Sciatic nerve (tissue), 2 donors: Measurements from ENCODE around the gene CLIP2. TPM values are rescaled to one million over a fixed set of nuclear protein-coding genes. Genes with fewer than 3 reads are reported as not detected.
"Not testable (repeated sequence)": the region's sequence is repeated elsewhere in the genome, so short reads cannot be mapped to it uniquely, and the experiment has no call there.

ENCODE experiments used
- ATAC-seq: fragments of 200-7000 bp; cut with Tn5 transposase; one replicate; pipeline ENCODE4 v1.9.1; 2020; ENCODE audit warnings: mild to moderate bottlenecking, moderate library complexity
- DNase-seq: peaks from one replicate; pipeline ENCODE4 v3.0.0-alpha.2; 2020; ENCODE audit warnings: low spot score
- intact Hi-C: fragments of 100-400 bp; cut with DNase I; formaldehyde crosslinking; loops from one replicate; pipeline ENCODE4 v1.14.2; 2022
- total RNA-seq: library from RNA; stranded (reverse); fragmentation: NEBNext Ultra II Directional; extraction: Animal tissue kit (Norgen Biotek cat#: 25700); gene quantifications from one replicate; pipeline ENCODE4 v1.2.1, GENCODE V29; 2021
- donor health status: DM: no; HTN: no; CAD: no.
- donor health status: DM: no; HTN: no; CAD: no.

CLIP2 gene
- total RNA-seq, 1 donor from 2014 or later: 58.4 TPM

DNA sequence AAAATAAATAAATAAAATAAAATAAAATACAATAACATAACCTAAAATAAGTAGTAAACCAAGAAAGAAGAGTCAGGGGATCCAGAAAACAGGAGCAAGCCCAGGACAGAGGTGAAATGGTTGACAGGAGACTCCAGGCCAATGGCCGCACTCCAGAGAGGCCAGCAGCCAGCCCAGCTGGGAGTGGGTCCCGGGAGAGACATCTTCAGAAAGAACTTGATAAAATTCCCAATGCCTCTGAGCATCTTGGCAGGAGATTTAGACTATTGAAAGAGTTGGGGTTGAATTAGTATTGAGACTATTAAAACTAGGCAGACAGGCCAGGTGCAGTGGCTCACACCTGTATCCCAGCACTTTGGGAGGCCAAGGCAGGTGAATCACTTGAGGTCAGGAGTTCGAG lies 62.6 kb downstream of the CLIP2 start:
- DNase-seq: no peak
- no peak for ATAC-seq
- intact Hi-C loops: no loop called here

DNA sequence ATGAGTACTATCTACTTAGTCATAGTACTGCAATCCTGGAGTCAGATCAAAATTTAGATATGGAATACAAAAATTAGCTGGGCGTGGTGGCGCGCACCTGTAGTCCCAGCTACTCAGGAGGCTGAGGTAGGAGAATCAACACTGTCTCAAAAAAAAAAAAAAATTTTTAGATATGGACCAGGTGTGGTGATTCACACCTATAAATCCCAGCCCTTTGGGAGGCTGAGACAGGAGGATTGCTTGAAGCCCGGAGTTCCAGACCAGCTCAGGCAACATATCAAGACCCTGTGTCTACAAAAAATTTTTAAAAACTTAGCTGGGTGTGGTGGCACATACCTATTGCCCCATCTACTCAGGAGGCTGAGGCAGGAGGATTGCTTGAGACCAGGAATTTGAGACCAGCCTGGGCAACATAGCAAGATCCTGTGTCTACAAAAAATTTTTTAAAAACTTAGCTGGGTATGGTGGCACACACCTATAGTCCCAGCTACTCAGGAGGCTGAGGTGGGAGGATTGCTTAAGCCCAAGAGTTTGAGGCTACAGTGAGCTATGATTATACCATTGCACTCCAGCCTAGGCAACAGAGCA lies 63.4 kb downstream of the CLIP2 start:
- intact Hi-C loops, DNase-seq: not testable (repeated sequence)

DNA sequence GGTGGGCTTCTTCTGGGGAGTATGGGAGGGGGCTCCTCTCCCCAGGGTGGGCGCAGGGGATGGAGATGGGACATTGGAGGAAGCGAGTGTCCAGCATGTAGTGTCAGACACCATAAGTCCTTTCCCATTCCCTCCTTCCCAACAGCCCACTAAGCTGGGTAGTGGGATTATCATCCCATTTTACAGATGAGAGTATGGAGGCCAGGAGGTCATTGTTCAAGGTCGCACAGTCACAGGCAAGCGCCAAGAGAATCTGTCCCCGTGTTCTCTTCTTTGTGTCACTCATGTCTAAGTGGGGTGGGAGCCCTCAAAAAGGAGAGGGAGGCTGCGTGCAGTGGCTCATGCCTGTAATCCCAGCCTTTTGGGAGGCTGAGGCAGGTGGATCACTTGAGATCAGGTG lies 64.8 kb downstream of the CLIP2 start:
- intact Hi-C loops: no loop called here
- ATAC-seq: no peak
- DNase-seq: no peak

More for the DNA sequence above, 63.4 kb downstream of the CLIP2 start:
- ATAC-seq: not testable (repeated sequence)

DNA sequence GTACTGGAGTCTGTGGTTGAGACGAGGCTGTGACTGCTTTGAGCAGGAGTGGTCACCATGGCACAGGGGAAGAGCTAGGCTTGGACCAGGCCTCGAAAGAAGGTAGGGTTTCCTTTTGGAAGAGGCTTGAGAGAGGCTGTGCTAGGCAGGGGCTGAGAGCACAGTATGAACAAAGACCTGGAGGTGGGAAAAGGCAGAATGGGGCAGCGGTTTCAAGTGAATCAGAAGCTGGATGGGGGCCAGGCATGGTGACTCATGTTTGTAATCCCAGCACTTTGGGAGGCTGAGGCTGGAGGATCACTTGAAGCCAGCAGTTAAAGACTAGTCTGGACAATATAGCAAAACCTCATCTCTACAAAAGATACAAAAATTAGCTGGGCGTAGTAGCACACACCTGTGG lies 65.9 kb downstream of the CLIP2 start:
- intact Hi-C loops: no loop called here
- ATAC-seq (no peak), DNase-seq (no peak)

DNA sequence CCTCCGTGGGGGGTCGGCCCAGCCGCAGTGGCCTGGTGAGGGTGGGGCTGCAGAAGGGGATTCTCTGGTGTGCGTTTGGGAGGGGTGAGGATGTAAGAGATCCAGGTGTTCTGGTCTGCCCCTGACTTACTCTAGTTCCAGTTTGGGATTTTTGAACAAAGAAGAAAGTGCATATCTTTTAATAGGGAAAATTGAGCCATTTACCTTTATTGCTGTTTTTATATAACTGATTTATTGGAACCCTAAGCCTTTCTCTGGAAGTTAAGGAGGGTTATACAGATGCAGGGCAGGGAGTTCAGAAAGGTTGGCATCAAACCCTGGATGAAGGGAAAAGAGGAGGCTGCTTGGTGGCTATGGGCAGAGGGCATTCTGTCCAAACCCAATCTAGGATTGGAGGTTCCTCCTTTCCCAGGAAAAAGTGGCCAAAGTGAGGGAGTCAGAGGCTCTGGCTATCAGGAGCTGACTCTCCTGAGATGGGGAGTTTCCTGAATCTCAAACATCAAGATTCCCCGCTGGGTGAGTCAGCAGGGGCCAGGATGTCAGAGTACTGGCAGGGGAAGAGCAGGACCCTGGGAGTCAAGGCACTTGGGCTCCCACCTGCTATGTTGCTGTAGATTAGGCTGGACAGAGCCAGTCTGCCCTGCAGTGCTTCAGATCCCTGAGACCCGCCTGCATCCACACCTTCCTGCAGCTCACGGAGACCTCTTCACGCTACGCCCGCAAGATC lies 67.5 kb downstream of the CLIP2 start:
- ATAC-seq (no peak), DNase-seq (no peak)
- intact Hi-C loops: no loop called here

- ATAC-seq (no peak), DNase-seq (no peak)
- intact Hi-C loops: no loop called here
These were observed 70.8 kb downstream of the CLIP2 start for GRCh38 chr7:74360008-74360407.

- intact Hi-C loops: no loop called here
- ATAC-seq: no peak
- DNase-seq: no peak
These were observed 73.1 kb downstream of the CLIP2 start for GRCh38 chr7:74362266-74362665.

GRCh38 chr7:74364061-74364460 lies 74.9 kb downstream of the CLIP2 start:
- intact Hi-C loops: no loop called here
- DNase-seq: no peak
- no peak for ATAC-seq

- intact Hi-C loops: no loop called here
- peak; percentile 89 for ATAC-seq
- no peak for DNase-seq
These were observed 76.3 kb downstream of the CLIP2 start for GRCh38 chr7:74365322-74366022.

DNA sequence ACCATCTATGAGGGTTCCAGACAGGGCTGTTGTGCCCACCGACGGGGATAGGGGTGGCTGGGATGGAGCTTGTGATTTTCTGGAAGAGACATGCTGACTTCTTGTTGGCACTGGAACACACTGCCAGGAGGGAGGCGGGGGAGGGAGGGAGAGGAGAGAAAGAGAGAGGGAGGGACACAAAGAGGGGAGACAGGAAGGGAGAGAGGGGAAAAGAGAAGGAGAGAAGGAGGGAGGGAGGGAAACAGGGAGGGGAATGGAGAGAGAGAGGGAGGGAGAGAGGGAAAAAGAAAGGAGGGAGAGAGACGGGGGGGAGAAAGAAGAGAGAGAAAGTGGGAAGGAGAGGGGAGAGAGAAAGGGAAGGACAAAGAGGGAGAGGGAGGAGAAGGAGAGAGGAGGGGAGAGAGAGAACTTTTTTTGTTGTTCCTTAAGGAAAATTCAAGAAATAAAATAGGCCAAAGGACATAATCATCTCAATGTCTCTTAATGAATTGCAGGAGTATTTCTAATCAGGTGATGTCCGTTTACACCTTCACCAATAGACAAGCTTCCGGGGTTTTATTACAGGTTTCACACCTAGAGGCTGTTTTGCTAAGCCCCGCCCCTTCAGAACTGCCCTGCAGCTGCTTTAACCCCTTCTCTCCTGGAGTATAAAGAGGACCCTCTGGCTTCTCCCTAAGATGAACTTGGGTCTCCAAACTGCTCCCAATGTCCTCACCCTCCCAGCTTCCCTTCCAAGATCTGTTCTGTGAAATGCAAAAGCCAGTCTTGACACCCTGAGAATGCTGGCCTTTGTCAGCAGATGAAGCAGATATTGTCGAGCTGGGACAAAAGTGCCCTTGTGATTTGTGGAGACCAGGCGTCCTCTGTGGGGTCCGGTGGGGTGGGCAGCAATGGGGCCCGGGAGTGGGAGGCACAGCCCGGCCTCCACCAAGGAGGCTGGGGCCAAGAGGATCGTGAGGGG lies 82.5 kb downstream of the CLIP2 start:
- peak; percentile 61 for ATAC-seq
- intact Hi-C loops: loop anchor here (5.0 kb wide), 1 partner anchor 79 kb away; no protein-coding TSS in a partner anchor
- DNase-seq: no peak

DNA sequence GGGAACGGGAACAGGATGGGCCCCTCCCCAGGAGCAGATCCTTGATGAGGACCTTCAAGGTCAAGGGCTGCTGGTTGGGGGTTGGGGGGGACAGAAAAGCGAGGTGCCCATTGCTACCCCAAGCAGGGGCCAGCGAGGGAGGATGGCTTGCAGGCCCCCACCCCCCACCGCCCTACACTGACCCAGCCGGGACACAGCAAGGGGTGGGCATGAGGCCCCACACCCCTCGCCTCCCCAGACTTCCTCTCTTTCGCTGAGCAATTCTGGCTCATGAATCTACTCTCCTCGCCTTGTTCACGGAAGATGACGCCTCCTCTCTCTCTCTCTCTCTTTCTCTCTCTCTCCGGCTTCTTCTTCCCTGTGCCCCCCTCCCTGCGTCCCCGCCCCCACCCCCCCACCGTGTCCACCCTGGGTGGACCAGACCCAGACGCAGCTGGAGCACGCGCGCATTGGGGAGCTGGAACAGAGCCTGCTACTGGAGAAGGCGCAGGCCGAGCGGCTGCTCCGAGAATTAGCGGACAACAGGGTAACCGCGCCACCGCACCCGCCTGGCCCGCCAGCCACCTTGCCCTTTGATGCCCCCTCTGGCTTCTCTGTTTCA lies 83.4 kb downstream of the CLIP2 start:
- intact Hi-C loops: loop anchor here (5.0 kb wide), 1 partner anchor 80 kb away; no protein-coding TSS in a partner anchor
- DNase-seq (peak; percentile 83), ATAC-seq (peak; percentile 90)

DNA sequence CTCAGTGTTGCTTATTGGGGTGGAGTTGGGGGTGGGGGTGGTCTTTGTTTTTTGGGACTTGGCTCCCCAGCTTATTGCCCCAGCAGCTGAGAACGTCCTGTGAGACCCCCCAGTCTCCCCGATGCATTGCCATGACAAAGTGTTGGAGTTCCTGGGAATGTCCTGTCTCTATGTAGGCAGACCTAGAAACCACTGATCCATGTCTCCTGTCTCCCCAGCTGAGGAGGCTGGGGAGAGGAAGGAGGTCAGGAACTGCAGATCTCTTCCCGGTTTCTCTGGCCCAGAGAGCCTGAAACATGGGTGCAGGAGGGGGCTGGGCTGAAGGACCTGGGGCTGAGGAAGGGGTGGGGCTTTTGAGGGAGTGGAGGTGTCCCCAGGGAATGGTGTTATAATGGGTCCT lies 84.3 kb downstream of the CLIP2 start:
- DNase-seq (no peak), ATAC-seq (no peak)
- intact Hi-C loops: loop anchor here (5.0 kb wide), 1 partner anchor 81 kb away; no protein-coding TSS in a partner anchor

DNA sequence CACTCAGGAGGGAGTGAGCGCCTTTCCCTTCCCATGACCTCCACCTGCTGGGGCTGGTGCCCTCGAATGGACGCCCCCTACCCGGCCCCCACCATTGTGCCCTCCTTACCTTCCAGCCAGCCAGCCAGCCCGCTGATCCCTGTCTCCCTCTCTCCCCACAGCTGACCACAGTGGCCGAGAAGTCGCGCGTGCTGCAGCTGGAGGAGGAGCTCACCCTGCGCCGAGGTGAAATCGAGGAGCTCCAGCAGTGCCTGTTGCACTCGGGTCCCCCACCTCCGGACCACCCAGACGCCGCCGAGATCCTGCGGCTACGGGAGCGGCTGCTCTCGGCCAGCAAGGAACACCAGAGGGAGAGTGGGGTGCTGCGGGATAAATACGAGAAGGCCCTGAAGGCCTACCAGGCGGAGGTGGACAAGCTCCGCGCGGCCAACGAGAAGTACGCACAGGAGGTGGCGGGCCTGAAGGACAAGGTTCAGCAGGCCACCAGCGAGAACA lies 86.6 kb downstream of the CLIP2 start:
- ATAC-seq (no peak), DNase-seq (no peak)
- intact Hi-C loops: no loop called here

- no peak for DNase-seq
- intact Hi-C loops: no loop called here
These were observed 87.2 kb downstream of the CLIP2 start for GRCh38 chr7:74376256-74377036.

DNA sequence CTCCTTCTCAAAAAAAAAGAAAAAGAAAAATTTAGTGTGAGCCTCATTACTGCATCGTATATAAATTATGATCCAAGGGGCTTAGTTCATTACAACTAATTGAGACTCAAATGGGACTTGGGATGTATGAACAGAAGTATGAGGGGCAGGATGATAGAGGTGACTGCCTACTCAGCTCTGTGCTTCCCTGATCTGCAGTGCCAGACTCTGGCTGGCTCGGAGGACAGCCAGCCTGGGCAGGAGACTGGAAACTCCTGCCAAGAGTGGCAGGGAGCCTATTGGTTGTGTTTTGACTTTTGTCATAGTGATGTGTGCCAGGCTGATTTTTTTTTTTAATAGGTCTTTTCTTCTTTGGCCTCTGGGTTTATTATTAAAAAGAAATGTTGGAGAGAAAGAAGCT lies 90.7 kb downstream of the CLIP2 start:
- ATAC-seq (peak; percentile 62), DNase-seq (no peak)
- intact Hi-C loops: no loop called here

More at GRCh38 chr7:74376256-74377036, 87.2 kb downstream of the CLIP2 start:
- ATAC-seq: no peak

- intact Hi-C loops: no loop called here
- ATAC-seq: no peak
- DNase-seq: no peak
These were observed 91.5 kb downstream of the CLIP2 start for GRCh38 chr7:74380720-74381119.

DNA sequence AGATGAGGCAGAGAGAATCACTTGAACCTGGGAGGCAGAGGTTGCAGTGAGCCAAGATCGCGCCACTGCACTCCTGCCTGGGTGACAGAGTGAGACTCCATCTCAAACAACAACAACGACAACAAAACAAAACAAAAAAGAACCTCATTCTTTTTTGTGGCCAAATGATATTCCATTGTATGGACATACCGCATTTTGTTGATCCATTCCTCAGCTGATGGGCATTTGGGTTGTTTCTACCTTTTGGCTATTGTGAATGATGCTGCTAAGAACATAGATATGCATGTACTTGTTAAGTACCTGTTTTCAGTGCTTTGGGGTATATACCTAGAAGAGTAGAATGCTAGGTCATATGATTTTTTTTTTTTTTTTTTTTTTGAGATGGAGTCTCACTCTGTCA lies 94.9 kb downstream of the CLIP2 start:
- intact Hi-C loops, DNase-seq, ATAC-seq: not testable (repeated sequence)

- ATAC-seq, intact Hi-C loops, DNase-seq: not testable (repeated sequence)
These were observed 95.6 kb downstream of the CLIP2 start for GRCh38 chr7:74384854-74385253.
